A549 (cell line): Measurements from ENCODE around the gene CPA4. TPM values are rescaled to one million over a fixed set of nuclear protein-coding genes. Genes with fewer than 3 reads are reported as not detected.

ENCODE experiments used
- ATAC-seq, 2 experiments: fragments of 200-7000 bp in 1 of 2; fragments of >200 bp in 1 of 2; cut with Nextera tagmentation in 1 of 2; cut with Tn5 transposase in 1 of 2; 3 replicates each; pipeline versions ENCODE4 v1.8.0 to v1.9.1; 2018 to 2020; ENCODE audit warnings: mild to moderate bottlenecking in 1 of 2, moderate library complexity in 1 of 2
- CTCF ChIA-PET: fragments of 300-600 bp; sonication (Branson Sonifier 250); formaldehyde crosslinking; extraction: SDS; loops from one replicate; lab custom pipeline; 2021; ENCODE audit warnings: antibody characterized with exemption, inconsistent platforms; lab: Yijun Ruan, JAX
- POLR2A ChIA-PET: fragments of 350-600 bp; formaldehyde crosslinking; extraction: SDS; loops from one replicate; lab custom pipeline; 2021; ENCODE audit warnings: antibody characterized with exemption, inconsistent platforms; lab: Yijun Ruan, JAX
- DNase-seq, 2 experiments: peaks; one replicate each; pipeline versions ENCODE4 v3.0.0 to v3.0.0-alpha.2; 2011 to 2016; ENCODE audit warnings: low read depth in 1 of 2, low spot score in 1 of 2
- FAIRE-seq: peaks from 2 replicates; lab custom pipeline; 2011; peaks lifted over from hg19 to GRCh38; lab: Jason Lieb, UNC
- H3K27ac ChIP-seq, 2 experiments: fragments of >200 bp; sonication (Bioruptor Twin); formaldehyde crosslinking; 3 replicates each; pipeline ENCODE4 v1.5.1; 2016 to 2017
- H3K4me1 ChIP-seq: fragments of >200 bp; sonication (Bioruptor Twin); formaldehyde crosslinking; 3 replicates; pipeline ENCODE4 v1.6.1; 2016
- H3K4me2 ChIP-seq: fragments of >200 bp; sonication (Bioruptor Twin); formaldehyde crosslinking; 3 replicates; pipeline ENCODE4 v1.6.1; 2016
- H3K4me3 ChIP-seq: fragments of >200 bp; sonication (Bioruptor Twin); formaldehyde crosslinking; 3 replicates; pipeline ENCODE4 v1.5.1; 2016
- H3K9me3 ChIP-seq: fragments of >200 bp; sonication (Bioruptor Twin); formaldehyde crosslinking; 3 replicates; pipeline ENCODE4 v1.6.1; 2016
- CBX2 ChIP-seq: fragments of 200-600 bp; sonication (generic); IDR thresholded peaks from 2 replicates; pipeline ENCODE4 v1.6.1; 2016; ENCODE audit warnings: low read depth, mild to moderate bottlenecking, borderline replicate concordance
- CBX8 ChIP-seq: fragments of 200-600 bp; sonication (generic); IDR thresholded peaks from 2 replicates; pipeline ENCODE4 v1.6.1; 2016
- EHF ChIP-seq: fragments of 250-450 bp; sonication (Bioruptor Pico); IDR thresholded peaks from 2 replicates; pipeline ENCODE4 v1.5.0; 2020; ENCODE audit warnings: mild to moderate bottlenecking
- EHMT2 ChIP-seq: fragments of 200-600 bp; sonication (generic); IDR thresholded peaks from 2 replicates; pipeline ENCODE4 v1.6.1; 2016; ENCODE audit warnings: antibody characterized with exemption, low read depth, mild to moderate bottlenecking, moderate library complexity
- ELK1 ChIP-seq: fragments of 150-350 bp; IDR thresholded peaks from 2 replicates; pipeline ENCODE4 v1.6.1; 2014; ENCODE audit warnings: low read depth, mild to moderate bottlenecking, low read length
- FOSB ChIP-seq: fragments of 250-450 bp; sonication (Bioruptor Pico); IDR thresholded peaks from 2 replicates; pipeline ENCODE4 v1.5.0; 2020; ENCODE audit warnings: mild to moderate bottlenecking, moderate library complexity
- GATA3 ChIP-seq: IDR thresholded peaks from 2 replicates; pipeline ENCODE4 v1.6.1; 2012; ENCODE audit warnings: borderline replicate concordance
- HDAC2 ChIP-seq: fragments of 200-600 bp; sonication (generic); IDR thresholded peaks from 2 replicates; pipeline ENCODE4 v1.6.1; 2016
- HMGXB4 ChIP-seq: fragments of 250-450 bp; sonication (Bioruptor Pico); IDR thresholded peaks from 2 replicates; pipeline ENCODE4 v1.5.0; 2021; ENCODE audit warnings: mild to moderate bottlenecking, moderate library complexity, borderline replicate concordance
- HOXB5 ChIP-seq: fragments of 250-450 bp; sonication (Bioruptor Pico); IDR thresholded peaks from 2 replicates; pipeline ENCODE4 v1.5.0; 2020; ENCODE audit warnings: mild to moderate bottlenecking, moderate library complexity
- JUN ChIP-seq, 2 experiments: fragments of >200 bp; sonication (Bioruptor Twin); formaldehyde crosslinking; IDR thresholded peaks; 2 replicates in 1 of 2; 3 replicates in 1 of 2; pipeline ENCODE4 v1.6.1; 2016 to 2017
- KDM1A ChIP-seq: fragments of 200-600 bp; sonication (generic); IDR thresholded peaks from 2 replicates; pipeline ENCODE4 v1.6.1; 2016; ENCODE audit warnings: low read depth, mild to moderate bottlenecking
- MAX ChIP-seq: IDR thresholded peaks from 2 replicates; pipeline ENCODE4 v1.6.1; 2012
- MYC ChIP-seq: IDR thresholded peaks from 2 replicates; pipeline ENCODE4 v1.6.1; 2012; ENCODE audit warnings: mild to moderate bottlenecking, inconsistent platforms, low read length, improper control_type of control experiment, borderline replicate concordance
- NPAS2 ChIP-seq: fragments of 250-450 bp; sonication (Bioruptor Pico); IDR thresholded peaks from 2 replicates; pipeline ENCODE4 v1.8.0; 2022; ENCODE audit warnings: mild to moderate bottlenecking, moderate library complexity, borderline replicate concordance
- PBX3 ChIP-seq: IDR thresholded peaks from 2 replicates; pipeline ENCODE4 v1.6.1; 2012
- POLR2AphosphoS2 ChIP-seq: conservative IDR thresholded peaks from 2 replicates; pipeline ENCODE4 v1.6.1; 2012; ENCODE audit warnings: low read length, improper control_type of control experiment, inconsistent platforms
- RARB ChIP-seq: fragments of 250-450 bp; sonication (Bioruptor Pico); IDR thresholded peaks from 2 replicates; pipeline ENCODE4 v1.8.0; 2021; ENCODE audit warnings: mild to moderate bottlenecking, moderate library complexity
- REST ChIP-seq: fragments of 200-600 bp; sonication (generic); IDR thresholded peaks from 2 replicates; pipeline ENCODE4 v1.6.1; 2016; ENCODE audit warnings: antibody characterized with exemption, mild to moderate bottlenecking, moderate library complexity
- RNF2 ChIP-seq: fragments of 200-600 bp; sonication (generic); IDR thresholded peaks from 2 replicates; pipeline ENCODE4 v1.6.1; 2016; ENCODE audit warnings: low read depth, mild to moderate bottlenecking, antibody characterized with exemption, moderate library complexity, borderline replicate concordance
- USF2 ChIP-seq: fragments of 450-650 bp; IDR thresholded peaks from 2 replicates; pipeline ENCODE4 v1.6.1; 2014; ENCODE audit warnings: antibody characterized with exemption
- ZFP36 ChIP-seq: fragments of 450-650 bp; IDR thresholded peaks from 2 replicates; pipeline ENCODE4 v1.6.1; 2014; ENCODE audit warnings: borderline replicate concordance; ENCODE audit not compliant: partially characterized antibody
- WGBS: methylation state at CpG from one replicate; pipeline ENCODE4 v1.1.6; 2017; ENCODE audit errors: missing lambda C conversion rate; 5-methylcytosine and 5-hydroxymethylcytosine counted together
- polyA plus RNA-seq, 4 experiments: library from polyadenylated mRNA; depleted of rRNA in 3 of 4; stranded (reverse); fragments of >200 nt; fragmentation: RNase III in 1 of 4; extraction: RNeasy Plus Mini Kit Qiagen cat#74134 plus additional on column Dnase treatment in 1 of 4; gene quantifications; 2 replicates in 3 of 4; 3 replicates in 1 of 4; pipeline ENCODE4 v1.2.3, GENCODE V29; 2011 to 2017

Gene CPA4
- polyA plus RNA-seq, 2 of the 4 experiments (the other 2 are of a cell fraction) = 1.0 to 7.7 TPM

GRCh38 chr7:130303982-130304381 lies 11.0 kb downstream of the CPA4 start:
- Histone ChIP-seq H3K9me3 (no peaks in the 10 kb centered on the region), H3K27ac (no peak overlapping the region), H3K4me3 (no peak overlapping the region), H3K4me2 (no peak overlapping the region), H3K4me1 (no peaks in the 10 kb centered on the region)
- ATAC-seq = no peak
- CTCF ChIA-PET = interaction anchor here (0.6 to 1.0 kb wide), 2 partner anchors 10 to 82 kb away, joined by 3 to 4 read pairs; no protein-coding TSS in a partner anchor
- TF ChIP-seq RARB (CRISPR knock-in tag) (no peak), CBX2 (no peak), FOSB (no peak), PBX3 (no peak), ELK1 (no peak), POLR2AphosphoS2 (no peak), JUN (IDR thresholded peaks at IDR 0.05) (no peak), EHF (no peak), RNF2 (no peak), REST (no peak), EHMT2 (no peak), KDM1A (no peak), CBX8 (no peak), MAX (no peak)
- 79% methylated on average over 5 of the region's 5 CpGs for WGBS
- no peak for DNase-seq
- FAIRE-seq = no peak
- POLR2A ChIA-PET = no interaction called here

- 65% methylated on average over 3 of the region's 3 CpGs for WGBS
- no peak for FAIRE-seq
- no peak overlapping the region for H3K4me2 ChIP-seq
- no peak overlapping the region for H3K27ac ChIP-seq
- no peak for DNase-seq
- no peak for TF ChIP-seq USF2
- no peak for TF ChIP-seq RNF2
- TF ChIP-seq EHF = no peak
- TF ChIP-seq NPAS2 (CRISPR knock-in tag) = no peak
- TF ChIP-seq ZFP36 = no peak
- no peak for TF ChIP-seq GATA3
- TF ChIP-seq FOSB = no peak
- no peak for TF ChIP-seq HOXB5 (CRISPR knock-in tag)
- TF ChIP-seq HDAC2 = no peak
- no peak for TF ChIP-seq HMGXB4 (CRISPR knock-in tag)
- no peak for TF ChIP-seq MYC
- TF ChIP-seq PBX3 = no peak
- no peaks in the 10 kb centered on the region for H3K4me1 ChIP-seq
- POLR2A ChIA-PET = no interaction called here
- ATAC-seq = no peak
- CTCF ChIA-PET = no interaction called here
- no peaks in the 10 kb centered on the region for H3K9me3 ChIP-seq
- no peak overlapping the region for H3K4me3 ChIP-seq
Observed at GRCh38 chr7:130304878-130305277, 11.9 kb downstream of the CPA4 start.
